GM23338 (cell line): Measurements from ENCODE around the gene DENND4B.

Source experiments
- EZH2 ChIP-seq: fragments of 200-600 bp; sonication (generic); IDR thresholded peaks from one replicate; pipeline ENCODE4 v1.8.0; 2017; ENCODE audit warnings: antibody characterized with exemption, mild to moderate bottlenecking, low read depth; ENCODE audit not compliant: unreplicated experiment
- NANOG ChIP-seq: IDR thresholded peaks from 2 replicates; pipeline ENCODE4 v1.6.1; 2016; ENCODE audit warnings: antibody characterized with exemption, borderline replicate concordance
- POLR2AphosphoS5 ChIP-seq: IDR thresholded peaks from 2 replicates; pipeline ENCODE4 v1.6.1; 2016; ENCODE audit warnings: antibody characterized with exemption, low read depth
- REST ChIP-seq: IDR thresholded peaks from one replicate; pipeline ENCODE4 v1.6.1; 2018; ENCODE audit warnings: antibody characterized with exemption; ENCODE audit not compliant: unreplicated experiment
- TF ChIP-seq, protein P1 (sequence below), 2 experiments: fragments of 200-600 bp in 1 of 2; sonication (generic) in 1 of 2; conservative IDR thresholded peaks; 2 replicates each; pipeline versions ENCODE4 v1.5.1 to v1.6.1; 2016 to 2017; ENCODE audit warnings: antibody characterized with exemption in 2 of 2, low read depth in 2 of 2, mild to moderate bottlenecking in 2 of 2, moderate library complexity in 1 of 2

- TF ChIP-seq, protein P1, sequence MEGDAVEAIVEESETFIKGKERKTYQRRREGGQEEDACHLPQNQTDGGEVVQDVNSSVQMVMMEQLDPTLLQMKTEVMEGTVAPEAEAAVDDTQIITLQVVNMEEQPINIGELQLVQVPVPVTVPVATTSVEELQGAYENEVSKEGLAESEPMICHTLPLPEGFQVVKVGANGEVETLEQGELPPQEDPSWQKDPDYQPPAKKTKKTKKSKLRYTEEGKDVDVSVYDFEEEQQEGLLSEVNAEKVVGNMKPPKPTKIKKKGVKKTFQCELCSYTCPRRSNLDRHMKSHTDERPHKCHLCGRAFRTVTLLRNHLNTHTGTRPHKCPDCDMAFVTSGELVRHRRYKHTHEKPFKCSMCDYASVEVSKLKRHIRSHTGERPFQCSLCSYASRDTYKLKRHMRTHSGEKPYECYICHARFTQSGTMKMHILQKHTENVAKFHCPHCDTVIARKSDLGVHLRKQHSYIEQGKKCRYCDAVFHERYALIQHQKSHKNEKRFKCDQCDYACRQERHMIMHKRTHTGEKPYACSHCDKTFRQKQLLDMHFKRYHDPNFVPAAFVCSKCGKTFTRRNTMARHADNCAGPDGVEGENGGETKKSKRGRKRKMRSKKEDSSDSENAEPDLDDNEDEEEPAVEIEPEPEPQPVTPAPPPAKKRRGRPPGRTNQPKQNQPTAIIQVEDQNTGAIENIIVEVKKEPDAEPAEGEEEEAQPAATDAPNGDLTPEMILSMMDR (conservative IDR thresholded peaks at IDR 0.05; ENCODE audit: low read depth in 2 of 2): no peak
- TF ChIP-seq POLR2AphosphoS5 (no peak), REST (no peak), EZH2 (no peak), NANOG (no peak)
Observed at GRCh38 chr1:153883223-153883622, 63.3 kb downstream of the DENND4B start.
